Medulla oblongata (tissue), 1 donor: Measurements from ENCODE around the gene TNFRSF14.
A peak's percentile ranks its signal among the peaks of the same experiment; 100 is the strongest.

Source experiments
- DNase-seq: peaks from one replicate; pipeline ENCODE4 v3.0.0-alpha.2; 2015; ENCODE audit errors: extremely low spot score

TNFRSF14 gene

GRCh38 chr1:2523191-2523890 is 32.8 kb upstream of the TNFRSF14 start:
- DNase-seq, result no peak

DNA sequence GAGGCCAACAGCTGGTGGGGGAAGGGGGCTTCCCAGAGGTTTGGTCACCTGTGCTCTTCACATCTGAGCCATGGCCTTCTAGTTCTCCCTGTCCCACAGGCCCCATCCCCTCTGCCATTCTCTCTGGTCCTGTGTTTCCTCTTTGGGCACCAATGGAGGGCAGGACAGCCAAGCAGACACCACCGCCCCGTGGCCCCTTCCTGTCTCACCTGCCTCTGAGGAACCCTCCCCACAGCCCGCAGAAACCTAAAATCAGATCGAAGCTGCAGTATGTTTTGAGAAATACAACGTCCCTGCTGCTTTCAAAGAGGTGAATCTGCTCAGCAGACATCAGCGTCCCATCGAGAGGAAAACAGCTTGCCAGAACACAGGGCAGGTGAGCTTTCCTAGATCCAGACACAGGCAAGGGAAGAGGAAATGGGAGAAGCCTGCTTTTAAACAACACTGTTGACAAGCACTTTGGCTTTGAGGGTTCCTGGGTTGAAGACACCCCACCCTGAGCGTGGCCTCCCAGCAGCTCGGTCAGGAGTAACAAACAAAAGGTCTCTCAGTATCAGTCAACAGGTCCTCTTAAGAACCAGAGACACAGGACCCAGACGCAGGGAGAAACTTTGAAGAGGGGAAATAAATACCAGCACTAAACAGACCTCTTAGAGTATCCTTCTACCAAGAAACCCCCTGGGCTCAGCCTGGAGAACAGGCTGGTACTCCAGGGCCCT is 32.1 kb upstream of the TNFRSF14 start:
- DNase-seq, result no peak

GRCh38 chr1:2525572-2525919 is 30.6 kb upstream of the TNFRSF14 start:
- DNase-seq, result no peak

DNA sequence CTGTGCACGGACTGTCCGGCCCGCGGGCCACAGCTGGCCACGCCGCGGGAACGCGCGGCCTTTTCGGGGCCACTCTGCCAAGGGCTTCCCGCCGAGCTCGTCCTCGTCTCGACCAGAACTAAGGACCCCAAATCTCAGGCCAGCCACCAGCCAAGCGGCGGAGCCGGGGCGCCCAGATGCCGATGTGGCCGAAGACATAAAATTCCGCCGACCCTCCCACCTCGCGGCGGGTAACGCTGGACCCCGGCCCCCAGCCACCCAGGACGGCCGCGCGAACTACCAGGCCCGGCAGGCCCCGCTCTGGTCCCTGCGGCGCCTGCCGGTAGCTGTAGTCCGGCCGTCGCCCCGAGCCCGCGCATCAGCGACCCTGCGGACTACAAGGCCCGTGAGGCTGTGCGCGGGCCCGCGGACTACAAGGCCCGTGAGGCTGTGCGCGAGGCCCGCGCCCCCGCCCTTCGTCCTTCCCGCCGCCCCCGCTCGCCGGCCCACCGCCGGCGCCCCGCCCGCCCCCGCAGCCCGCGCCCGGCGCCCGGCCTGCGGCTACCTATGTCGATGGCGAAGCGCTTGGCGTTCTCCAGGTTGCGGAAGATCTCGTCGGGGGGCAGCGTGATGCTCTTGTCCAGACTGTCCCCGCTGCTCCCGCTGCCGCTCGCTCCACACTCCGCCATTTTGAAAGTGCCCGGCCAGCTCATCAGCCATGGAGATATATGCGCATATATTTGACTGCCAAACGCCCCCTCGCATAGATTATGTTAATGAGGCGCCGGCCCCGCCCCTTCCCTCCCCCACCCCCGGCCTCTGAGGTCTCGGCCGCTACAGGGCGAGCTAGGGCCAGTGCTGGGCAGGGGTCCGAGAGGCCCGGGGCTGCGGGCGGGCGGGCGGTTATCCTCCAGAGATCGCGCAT is 30.0 kb upstream of the TNFRSF14 start, which contains the start of gene PANK4:
TSS of gene PANK4 (minus strand) at position 677 of the 904 bp plus-strand sequence. CDS start at position 668, 9 bp downstream.
- peak; percentile 95 for DNase-seq

- DNase-seq, result peak; percentile 62
These were observed 29.2 kb upstream of the TNFRSF14 start for GRCh38 chr1:2526824-2527555.

DNA sequence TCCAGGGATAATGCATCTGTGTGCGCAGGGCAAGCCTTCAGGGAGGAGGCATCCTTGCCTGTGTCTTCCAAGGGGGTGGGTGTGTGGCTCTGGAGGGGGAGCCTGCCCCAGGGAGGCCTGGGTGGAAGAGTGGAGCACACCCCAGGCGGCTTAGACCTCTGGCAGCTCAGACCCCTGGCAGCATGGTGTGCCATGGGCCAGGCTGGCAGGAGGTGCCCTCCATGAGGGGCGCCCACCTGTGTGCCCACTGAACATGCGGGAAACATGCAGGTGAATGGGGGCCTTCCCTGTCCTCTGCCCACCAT is 28.7 kb upstream of the TNFRSF14 start:
- no peak for DNase-seq

DNA sequence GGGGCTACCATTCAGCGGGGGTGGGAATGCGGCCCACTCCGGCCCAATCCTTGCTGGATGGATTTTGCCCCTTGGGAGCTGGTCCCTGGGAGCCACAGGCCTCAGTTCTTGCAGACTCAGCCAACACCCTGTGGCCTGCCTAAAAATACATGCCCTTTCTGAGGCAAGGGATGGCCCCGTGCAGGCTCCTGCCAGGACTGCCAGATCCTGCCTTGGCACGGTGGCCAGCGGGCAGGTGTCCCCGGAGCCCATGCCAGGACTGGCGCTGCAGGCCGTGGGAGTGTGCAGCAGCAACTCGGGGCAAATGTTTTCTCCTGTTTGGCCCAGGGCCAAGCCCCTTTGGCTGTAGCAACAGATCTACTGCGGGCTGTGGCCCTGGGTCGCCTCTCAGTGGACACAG is 28.2 kb upstream of the TNFRSF14 start:
- DNase-seq, result peak; percentile 46

DNA sequence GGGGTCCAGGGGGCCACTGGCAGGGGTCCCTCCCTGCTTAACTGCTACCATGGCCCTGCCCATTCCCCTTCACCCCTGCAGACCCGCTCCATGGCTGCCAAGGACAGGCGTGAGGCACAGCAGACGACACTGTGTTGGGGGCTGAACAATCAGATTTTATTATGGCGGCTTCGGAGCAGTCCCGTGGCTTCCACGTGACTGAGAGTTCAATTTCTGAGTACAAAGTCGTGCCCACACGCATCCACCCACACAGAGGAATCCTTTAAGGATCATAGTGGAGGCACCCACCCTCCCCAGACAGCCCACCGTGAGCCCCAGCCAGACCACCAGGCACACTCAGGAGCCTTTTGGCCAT is 27.6 kb upstream of the TNFRSF14 start:
- DNase-seq, result no peak

DNA sequence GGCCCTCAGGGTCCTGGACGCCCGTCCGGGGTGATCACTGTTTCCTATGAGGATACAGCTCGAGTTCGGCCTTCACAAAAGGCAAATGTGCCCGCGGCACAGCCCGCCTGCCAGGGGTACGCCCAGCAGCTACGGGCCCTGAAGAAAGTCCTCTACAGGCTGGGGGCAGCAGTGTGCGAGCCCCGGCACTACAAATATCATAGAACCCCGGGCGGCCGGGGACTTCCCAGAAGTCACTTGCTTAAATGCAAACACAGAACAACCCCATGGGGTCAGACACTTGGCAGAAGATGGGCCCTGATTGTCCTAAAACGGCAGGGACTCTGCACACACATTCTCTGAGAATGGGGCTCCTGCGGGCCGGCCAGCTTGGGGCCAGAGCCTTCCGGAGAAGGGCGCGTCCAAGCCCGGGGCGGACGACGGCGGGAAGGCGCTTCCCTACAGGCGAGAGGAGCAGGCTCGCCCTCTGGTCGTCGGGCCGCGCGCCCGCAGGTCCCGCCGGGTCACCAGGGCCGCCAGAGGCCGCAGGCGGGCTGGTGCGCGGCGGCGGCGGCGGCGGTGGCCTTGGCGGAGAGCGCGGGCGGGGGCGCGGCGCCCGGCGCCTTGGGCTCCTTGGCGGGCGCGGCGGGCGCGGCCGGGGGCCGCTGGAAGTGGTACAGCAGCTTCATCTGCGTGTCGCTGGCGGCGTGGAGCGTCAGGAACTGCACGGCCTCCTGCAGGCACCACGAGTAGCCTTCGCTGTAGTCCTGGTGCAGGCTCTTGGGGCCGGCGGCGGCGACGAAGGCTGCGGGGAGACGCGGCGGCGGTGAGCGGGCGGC is 27.0 kb upstream of the TNFRSF14 start:
- DNase-seq, result no peak

DNA sequence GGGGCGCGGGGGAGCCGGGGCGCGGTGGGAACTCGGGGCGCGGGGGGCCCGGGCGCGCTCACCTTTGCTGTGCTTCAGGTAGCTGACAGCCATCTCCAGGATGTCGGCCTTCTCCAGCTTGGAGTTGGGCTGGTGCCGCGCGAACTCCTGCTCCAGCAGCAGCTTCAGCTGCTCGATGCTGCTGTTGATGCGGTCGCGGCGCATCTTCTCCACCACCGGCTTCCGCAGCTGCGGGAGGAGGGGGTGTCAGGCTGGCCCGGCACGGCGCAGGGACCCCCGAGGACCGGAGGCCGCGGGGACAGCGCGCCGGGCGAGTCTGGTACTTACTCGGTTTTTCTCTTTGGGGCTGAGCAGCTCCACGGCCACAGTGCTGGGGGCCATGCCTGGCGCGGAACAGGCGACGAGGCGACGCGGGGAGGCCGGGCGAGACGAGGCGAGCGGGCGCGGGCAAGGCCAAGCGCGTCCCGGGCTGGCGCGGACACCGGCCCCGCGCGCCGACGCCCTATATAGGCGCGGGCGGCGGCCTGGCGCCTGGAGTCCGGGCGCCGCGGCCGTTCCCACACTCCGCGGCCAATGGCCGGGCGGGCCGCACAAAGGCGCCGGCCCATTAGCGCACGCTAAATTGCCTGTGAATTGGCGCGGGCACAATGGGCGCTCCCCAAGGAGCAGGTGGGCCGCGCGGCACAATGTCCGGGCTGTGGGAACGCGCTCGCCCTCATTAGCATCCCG is 26.2 kb upstream of the TNFRSF14 start, which contains the start of gene HES5:
TSS of gene HES5 (minus strand) at position 480 of the 729 bp plus-strand sequence. CDS start at position 381, 99 bp downstream.
- DNase-seq, result no peak

DNA sequence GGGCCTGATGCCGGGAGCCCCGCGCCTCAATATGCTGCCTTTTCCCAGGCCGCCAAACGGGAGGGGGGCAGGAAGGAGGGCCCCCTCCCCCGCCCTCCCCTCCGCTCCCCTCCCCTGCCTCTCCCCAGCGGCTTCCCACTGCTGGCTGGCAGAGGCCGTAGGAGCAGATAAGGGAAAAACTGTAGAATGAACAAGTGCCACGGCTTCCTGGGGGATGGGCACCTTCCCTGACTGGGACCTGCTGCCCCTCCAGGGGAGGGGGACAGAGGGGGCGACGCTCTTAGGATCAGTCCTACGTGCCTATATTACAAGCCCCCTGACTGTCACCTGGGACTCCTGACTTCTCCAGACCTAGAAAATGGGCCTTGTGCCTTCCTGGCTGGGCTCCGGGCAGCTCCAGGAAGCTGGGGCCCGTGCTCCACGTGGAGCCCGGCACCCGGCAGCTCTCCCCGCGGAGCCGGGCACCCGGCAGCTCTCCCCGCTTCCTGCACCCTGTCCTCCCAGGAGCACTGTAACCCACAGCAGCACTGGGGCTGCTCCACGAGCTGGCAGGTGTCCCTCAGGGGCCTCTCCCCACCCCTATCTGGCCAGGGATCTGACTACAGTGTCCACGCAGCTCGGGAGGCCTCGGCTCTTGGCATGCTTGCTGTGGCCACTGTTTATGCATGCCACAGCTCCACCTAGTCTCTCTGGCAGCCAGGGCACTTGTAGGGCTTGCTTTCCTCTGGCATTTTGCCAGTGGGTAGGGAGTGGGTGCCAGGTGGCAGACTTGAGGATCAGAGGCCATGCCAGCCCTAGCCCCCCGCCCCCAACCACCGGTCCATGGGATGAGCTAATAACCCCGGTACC is 25.4 kb upstream of the TNFRSF14 start:
- no peak for DNase-seq

DNA sequence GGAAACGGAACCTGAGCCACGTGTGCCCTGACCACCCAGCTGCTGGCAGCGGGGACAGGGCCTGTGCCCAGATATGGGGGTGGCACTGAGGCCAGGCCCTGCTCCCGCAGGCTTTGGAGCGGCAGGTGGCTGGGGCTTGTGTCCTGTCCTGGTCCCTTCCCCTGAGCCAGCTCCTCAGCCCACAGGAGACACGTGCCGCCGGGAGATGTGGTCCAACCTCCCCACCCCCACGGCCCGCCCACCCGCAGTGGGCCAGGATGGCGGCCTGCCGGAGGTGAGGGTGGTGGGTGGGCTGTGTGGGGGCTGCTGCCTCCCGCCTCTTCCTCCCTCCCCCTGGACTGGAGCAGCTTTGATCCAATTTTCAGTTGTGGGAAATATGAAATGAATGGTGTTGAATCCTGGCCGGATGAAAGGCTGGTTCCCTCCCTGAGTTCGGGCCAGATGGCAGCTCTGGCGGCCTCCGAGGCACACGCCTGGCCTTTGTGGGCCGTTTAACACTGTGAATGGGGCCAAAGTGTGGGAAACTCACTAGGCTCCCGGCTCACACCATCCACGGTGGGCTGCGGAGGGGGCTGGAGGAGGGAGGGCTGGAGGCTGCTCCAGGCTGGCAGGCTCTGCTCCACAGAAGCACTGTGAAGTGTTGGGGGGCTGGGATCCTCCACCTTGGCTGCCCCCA is 23.5 kb upstream of the TNFRSF14 start:
- no peak for DNase-seq

DNA sequence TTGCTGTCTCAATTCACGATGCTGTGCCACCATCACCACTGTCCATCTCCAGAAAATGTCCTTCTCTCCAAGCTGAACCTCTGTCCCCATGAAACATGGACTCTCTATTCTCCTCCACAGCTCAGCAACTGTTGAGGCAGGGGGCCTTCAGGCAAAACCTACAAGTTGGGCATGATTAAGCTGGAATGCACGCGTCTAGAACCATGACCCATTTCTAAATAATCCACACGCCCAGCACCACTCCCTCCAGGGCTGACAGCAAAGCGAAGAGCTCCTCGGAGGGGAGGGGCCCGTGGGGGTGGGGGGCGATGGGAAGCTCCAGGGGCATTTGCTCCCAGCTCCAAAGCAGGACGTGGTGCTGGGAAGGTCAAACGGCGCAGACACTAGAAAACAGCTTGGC is 22.8 kb upstream of the TNFRSF14 start:
- DNase-seq, result no peak

DNA sequence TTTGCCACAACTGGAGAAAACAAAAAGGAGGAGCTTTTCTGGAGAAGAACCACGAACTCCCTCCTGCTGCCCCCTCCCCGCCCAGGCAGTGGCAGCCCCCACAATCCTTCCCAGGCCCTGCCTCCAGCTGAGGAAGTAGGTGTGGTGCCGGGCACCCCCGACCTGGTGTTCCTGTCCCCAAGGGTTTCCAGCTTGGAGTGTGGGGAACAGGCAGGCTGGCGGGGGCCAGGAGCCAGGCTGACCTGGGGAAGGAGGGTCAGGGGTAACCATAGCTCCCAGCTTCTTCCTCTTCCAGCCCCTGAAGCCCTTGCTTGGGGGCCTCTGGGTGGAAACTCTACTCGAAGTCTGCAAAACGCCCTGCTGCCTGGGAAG is 21.9 kb upstream of the TNFRSF14 start:
- DNase-seq, result no peak

- no peak for DNase-seq
These were observed 21.3 kb upstream of the TNFRSF14 start for GRCh38 chr1:2534687-2535441.

- DNase-seq, result no peak
These were observed 20.7 kb upstream of the TNFRSF14 start for GRCh38 chr1:2535455-2535854.

GRCh38 chr1:2535981-2536380 is 20.2 kb upstream of the TNFRSF14 start:
- DNase-seq, result no peak

- DNase-seq, result no peak
These were observed 18.4 kb upstream of the TNFRSF14 start for GRCh38 chr1:2537784-2538115.
